H7 (cell line): ENCODE results near the gene CANT1. TPM values are rescaled to one million over a fixed set of nuclear protein-coding genes. Genes with fewer than 3 reads are reported as not detected.
A peak's percentile ranks its signal among the peaks of the same experiment; 100 is the strongest.
"Not testable (repeated sequence)": the region's sequence is repeated elsewhere in the genome, so short reads cannot be mapped to it uniquely, and the experiment has no call there.

Experiments
- DNase-seq: peaks from one replicate; pipeline ENCODE4 v3.0.0; 2012
- H3K27me3 ChIP-seq: 2 replicates; pipeline ENCODE4 v1.6.0; 2011; ENCODE audit warnings: mild to moderate bottlenecking, low read length; ENCODE audit not compliant: control insufficient read depth, insufficient read depth
- H3K36me3 ChIP-seq: replicated peaks from 2 replicates; pipeline ENCODE4 v1.5.1; 2011; ENCODE audit warnings: low read length; ENCODE audit not compliant: control insufficient read depth, insufficient read depth
- H3K4me3 ChIP-seq: 2 replicates; pipeline ENCODE4 v1.5.1; 2011; ENCODE audit warnings: low read depth, mild to moderate bottlenecking, control low read depth, low read length, moderate library complexity; ENCODE audit not compliant: insufficient read depth
- total RNA-seq: library from RNA; depleted of rRNA; stranded (reverse); fragments of >200 nt; shearing (Covaris generic); gene quantifications from 2 replicates; pipeline ENCODE4 v1.2.3, GENCODE V29; 2014

CANT1 gene
- total RNA-seq, 1 experiment from 2014 or later: 29.6 TPM

- H3K36me3 ChIP-seq: no peaks in the 10 kb centered on the region
- DNase-seq: peak; percentile 37
- no peak overlapping the region for H3K4me3 ChIP-seq
- H3K27me3 ChIP-seq: peaks cover 45% of the 10 kb centered on the region
These were observed 17.1 kb upstream of the CANT1 start for GRCh38 chr17:79026376-79027273.

- Histone ChIP-seq H3K27me3 (peaks cover 55% of the 10 kb centered on the region), H3K36me3 (no peaks in the 10 kb centered on the region), H3K4me3 (peak overlapping the region; percentile 50; the same call in 1 of the 2 replicates)
- DNase-seq: peak; percentile 68
These were observed 15.6 kb upstream of the CANT1 start for GRCh38 chr17:79024901-79025737.

- Histone ChIP-seq H3K4me3 (peak within 1 kb of the TSS; percentile 50), H3K36me3 (no peaks in the 10 kb centered on the region), H3K27me3 (peaks cover 55% of the 10 kb centered on the region)
- DNase-seq: peak; percentile 96
These were observed 14.6 kb upstream of the CANT1 start, which contains the start of gene C1QTNF1 for GRCh38 chr17:79023886-79024771. TSS of gene C1QTNF1 (plus strand) at chr17:79024169. CDS start at chr17:79043969, 19,800 bp downstream.

GRCh38 chr17:79023180-79023705 is 13.7 kb upstream of the CANT1 start:
- Histone ChIP-seq H3K4me3 (no peak overlapping the region; the same call in 1 of the 2 replicates), H3K27me3 (peaks cover 55% of the 10 kb centered on the region), H3K36me3 (no peaks in the 10 kb centered on the region)
- peak; percentile 47 for DNase-seq

- Histone ChIP-seq H3K4me3 (no peak overlapping the region), H3K36me3 (no peaks in the 10 kb centered on the region), H3K27me3 (peaks cover 53% of the 10 kb centered on the region)
- DNase-seq: peak; percentile 24
These were observed 13.0 kb upstream of the CANT1 start for GRCh38 chr17:79022507-79022991.

- not testable (repeated sequence) for DNase-seq, H3K4me3 ChIP-seq, H3K36me3 ChIP-seq
- H3K27me3 ChIP-seq: peaks cover 50% of the 10 kb centered on the region
These were observed 12.4 kb upstream of the CANT1 start for GRCh38 chr17:79021929-79022328.

- DNase-seq: no peak
- Histone ChIP-seq H3K27me3 (peaks cover 46% of the 10 kb centered on the region), H3K36me3 (no peaks in the 10 kb centered on the region), H3K4me3 (no peak overlapping the region)
These were observed 11.2 kb upstream of the CANT1 start for GRCh38 chr17:79020631-79021301.

- Histone ChIP-seq H3K27me3 (peaks cover 38% of the 10 kb centered on the region), H3K36me3 (no peaks in the 10 kb centered on the region), H3K4me3 (no peak overlapping the region)
- DNase-seq: peak; percentile 68
These were observed 10.3 kb upstream of the CANT1 start for GRCh38 chr17:79019632-79020584.

GRCh38 chr17:79019261-79019631 is 9.7 kb upstream of the CANT1 start:
- no peaks in the 10 kb centered on the region for H3K36me3 ChIP-seq
- DNase-seq: no peak
- H3K4me3 ChIP-seq: no peak overlapping the region
- H3K27me3 ChIP-seq: peaks cover 31% of the 10 kb centered on the region

GRCh38 chr17:79018370-79018695 is 8.8 kb upstream of the CANT1 start:
- DNase-seq: no peak
- Histone ChIP-seq H3K4me3 (no peak overlapping the region), H3K27me3 (peaks cover 22% of the 10 kb centered on the region), H3K36me3 (no peaks in the 10 kb centered on the region)

GRCh38 chr17:79017546-79018369 is 8.2 kb upstream of the CANT1 start:
- Histone ChIP-seq H3K27me3 (peaks cover 16% of the 10 kb centered on the region), H3K36me3 (no peaks in the 10 kb centered on the region), H3K4me3 (no peak overlapping the region)
- DNase-seq: peak; percentile 43
